K562 (cell line): Measurements from ENCODE around the gene TBX10. TPM values are rescaled to one million over a fixed set of nuclear protein-coding genes. Genes with fewer than 3 reads are reported as not detected.

Experiments used
- BRF1 ChIP-seq: IDR thresholded peaks from 3 replicates; pipeline ENCODE4 v1.6.1; 2011; ENCODE audit warnings: borderline replicate concordance, mild to moderate bottlenecking; ENCODE audit not compliant: insufficient read length; ENCODE audit errors: extremely low read depth
- EGR1 ChIP-seq: fragments of 450-650 bp; conservative IDR thresholded peaks from 2 replicates; pipeline ENCODE4 v1.6.1; 2017; ENCODE audit warnings: mild to moderate bottlenecking
- ESRRA ChIP-seq: fragments of 450-650 bp; IDR thresholded peaks from 2 replicates; pipeline ENCODE4 v1.6.1; 2014; ENCODE audit warnings: low read depth, mild to moderate bottlenecking, moderate library complexity, borderline replicate concordance
- HDAC3 ChIP-seq: fragments of 450-650 bp; IDR thresholded peaks from 2 replicates; pipeline ENCODE4 v1.6.1; 2018; ENCODE audit warnings: borderline replicate concordance, mild to moderate bottlenecking, moderate library complexity; ENCODE audit not compliant: partially characterized antibody
- HNRNPL ChIP-seq: fragments of 200-400 bp; formaldehyde crosslinking; IDR thresholded peaks from 2 replicates; pipeline ENCODE4 v1.6.1; 2017; ENCODE audit warnings: low read depth, mild to moderate bottlenecking, low read length
- HSF4 ChIP-seq: fragments of 250-450 bp; sonication (Bioruptor Pico); IDR thresholded peaks from 2 replicates; pipeline ENCODE4 v2.1.2; 2022; ENCODE audit warnings: mild to moderate bottlenecking, moderate library complexity, borderline replicate concordance
- MBD1 ChIP-seq: fragments of 250-450 bp; sonication (Bioruptor Pico); IDR thresholded peaks from 2 replicates; pipeline ENCODE4 v1.8.0; 2022; ENCODE audit warnings: inconsistent platforms
- PATZ1 ChIP-seq: fragments of 250-450 bp; sonication (Bioruptor Pico); IDR thresholded peaks from 2 replicates; pipeline ENCODE4 v1.5.0; 2020; ENCODE audit warnings: mild to moderate bottlenecking, borderline replicate concordance
- PRPF4 ChIP-seq: fragments of 200-400 bp; formaldehyde crosslinking; IDR thresholded peaks from one replicate; pipeline ENCODE4 v1.6.1; 2017; ENCODE audit warnings: low read length, low read depth, mild to moderate bottlenecking; ENCODE audit not compliant: insufficient read depth, poor library complexity, severe bottlenecking
- RCOR1 ChIP-seq, 2 experiments: IDR thresholded peaks; 2 replicates each; pipeline ENCODE4 v1.6.1; 2012; ENCODE audit warnings: low read depth in 2 of 2, low read length in 2 of 2, borderline replicate concordance in 1 of 2, improper control_type of control experiment in 1 of 2
- RNF2 ChIP-seq: sonication (generic); IDR thresholded peaks from 2 replicates; pipeline ENCODE4 v1.6.1; 2016
- STAT5A ChIP-seq: IDR thresholded peaks from 2 replicates; pipeline ENCODE4 v1.6.1; 2012; ENCODE audit warnings: low read length, inconsistent platforms, borderline replicate concordance
- THRB ChIP-seq: fragments of 450-650 bp; formaldehyde crosslinking; conservative IDR thresholded peaks from 2 replicates; pipeline ENCODE4 v1.4.0; 2022; ENCODE audit warnings: mild to moderate bottlenecking, missing genetic modification characterization
- XRCC5 ChIP-seq: fragments of 200-400 bp; formaldehyde crosslinking; IDR thresholded peaks from 2 replicates; pipeline ENCODE4 v1.6.1; 2017; ENCODE audit warnings: low read depth, mild to moderate bottlenecking, low read length
- ZFP91 ChIP-seq: sonication (generic); formaldehyde crosslinking; IDR thresholded peaks from 2 replicates; pipeline ENCODE4 v1.8.0; 2022; ENCODE audit warnings: mild to moderate bottlenecking, missing genetic modification reagents
- ZNF444 ChIP-seq: fragments of 250-450 bp; sonication (Bioruptor Pico); IDR thresholded peaks from 2 replicates; pipeline ENCODE4 v1.4.0; 2020; ENCODE audit warnings: mild to moderate bottlenecking, moderate library complexity
- ZNF77 ChIP-seq: fragments of 250-450 bp; sonication (Bioruptor Pico); IDR thresholded peaks from 2 replicates; pipeline ENCODE4 v1.5.0; 2020
- polyA plus RNA-seq, 8 experiments: library from polyadenylated mRNA; depleted of rRNA in 4 of 8; stranded (reverse) in 5 of 8; unstranded in 3 of 8; fragments of >200 nt; fragmentation: Nextera tagmentation in 2 of 8; fragmentation: Illumina TruSeq in 1 of 8; extraction: Ambion mirVana in 2 of 8; extraction: Trizol in 1 of 8; gene quantifications; 2 replicates each; pipeline versions ENCODE4 v1.2.1 to v1.2.3, GENCODE V29; 2011 to 2014; ENCODE audit warnings: inconsistent platforms in 1 of 8, missing spikeins in 1 of 8
- total RNA-seq, 7 experiments: library from RNA; depleted of rRNA in 6 of 7; stranded (reverse); fragments of >200 nt in 6 of 7; fragmentation: Illumina TruSeq in 2 of 7; extraction: Trizol in 2 of 7; gene quantifications; 2 replicates each; pipeline versions ENCODE4 v1.2.1 to v1.2.3, GENCODE V29; 2011 to 2021; ENCODE audit warnings: low replicate concordance in 1 of 7

Gene TBX10
- total and polyA plus RNA-seq, 9 of the 15 experiments (the other 6 are each of a cell fraction or from before 2014, with no cell fraction given): not detected

- TF ChIP-seq ZNF77 (CRISPR knock-in tag) (no peak), ESRRA (0 out of 2 replicates have a peak, but pooled peaks have one; percentile 76), MBD1 (CRISPR knock-in tag) (no peak), BRF1 (no peak), RNF2 (no peak), HNRNPL (peak; percentile 35; the same call in 1 of the 2 replicates), STAT5A (no peak), ZFP91 (no peak), RCOR1 (IDR thresholded peaks at IDR 0.05; ENCODE audit: borderline replicate concordance in 1 of 2, low read depth in 2 of 2, low read length in 2 of 2) (peak in 1 of 2 experiments; percentile 43; a peak in 2 of 4 replicates), HSF4 (CRISPR knock-in tag) (no peak), PRPF4 (no peak), ZNF444 (no peak), EGR1 (peak; percentile 17; the same call in 1 of the 2 replicates), XRCC5 (peak; percentile 87), THRB (no peak), PATZ1 (CRISPR knock-in tag) (no peak), HDAC3 (peak; percentile 23)
Measured at GRCh38 chr11:67583247-67584204, 56.0 kb downstream of the TBX10 start, which contains the start of gene GSTP1 (continued).
